ENCODE results near the gene CACNA1I.

CACNA1I gene

DNA sequence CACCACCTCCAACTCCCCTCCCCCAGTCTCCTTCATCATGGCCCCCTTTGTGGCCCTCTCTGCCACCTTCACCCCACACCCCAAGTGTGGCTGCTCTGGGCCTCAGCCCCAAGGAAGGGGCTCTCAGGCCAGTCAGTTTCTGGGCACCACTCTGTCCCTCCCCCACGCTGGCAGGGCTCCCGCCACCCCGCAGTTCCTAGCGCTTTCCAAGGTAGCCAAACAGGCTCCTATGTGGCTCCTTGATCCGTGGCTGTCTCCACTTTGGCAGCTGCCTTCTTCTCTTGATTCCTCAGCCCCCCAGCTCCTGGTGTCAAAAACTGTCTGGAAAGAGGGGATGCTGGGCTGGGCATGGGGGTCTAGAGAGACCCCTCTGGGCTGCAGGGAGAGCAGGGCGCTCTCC, 10.4 kb upstream of the CACNA1I start:
- TF ChIP-seq, protein P1, sequence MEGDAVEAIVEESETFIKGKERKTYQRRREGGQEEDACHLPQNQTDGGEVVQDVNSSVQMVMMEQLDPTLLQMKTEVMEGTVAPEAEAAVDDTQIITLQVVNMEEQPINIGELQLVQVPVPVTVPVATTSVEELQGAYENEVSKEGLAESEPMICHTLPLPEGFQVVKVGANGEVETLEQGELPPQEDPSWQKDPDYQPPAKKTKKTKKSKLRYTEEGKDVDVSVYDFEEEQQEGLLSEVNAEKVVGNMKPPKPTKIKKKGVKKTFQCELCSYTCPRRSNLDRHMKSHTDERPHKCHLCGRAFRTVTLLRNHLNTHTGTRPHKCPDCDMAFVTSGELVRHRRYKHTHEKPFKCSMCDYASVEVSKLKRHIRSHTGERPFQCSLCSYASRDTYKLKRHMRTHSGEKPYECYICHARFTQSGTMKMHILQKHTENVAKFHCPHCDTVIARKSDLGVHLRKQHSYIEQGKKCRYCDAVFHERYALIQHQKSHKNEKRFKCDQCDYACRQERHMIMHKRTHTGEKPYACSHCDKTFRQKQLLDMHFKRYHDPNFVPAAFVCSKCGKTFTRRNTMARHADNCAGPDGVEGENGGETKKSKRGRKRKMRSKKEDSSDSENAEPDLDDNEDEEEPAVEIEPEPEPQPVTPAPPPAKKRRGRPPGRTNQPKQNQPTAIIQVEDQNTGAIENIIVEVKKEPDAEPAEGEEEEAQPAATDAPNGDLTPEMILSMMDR (conservative IDR thresholded peaks at IDR 0.05; ENCODE audit: low read depth, low read length) = no peak
- no peak for DNase-seq (ENCODE audit: low read depth)
- no peak overlapping the region for H3K4me3 ChIP-seq (ENCODE audit: low read length)

DNA sequence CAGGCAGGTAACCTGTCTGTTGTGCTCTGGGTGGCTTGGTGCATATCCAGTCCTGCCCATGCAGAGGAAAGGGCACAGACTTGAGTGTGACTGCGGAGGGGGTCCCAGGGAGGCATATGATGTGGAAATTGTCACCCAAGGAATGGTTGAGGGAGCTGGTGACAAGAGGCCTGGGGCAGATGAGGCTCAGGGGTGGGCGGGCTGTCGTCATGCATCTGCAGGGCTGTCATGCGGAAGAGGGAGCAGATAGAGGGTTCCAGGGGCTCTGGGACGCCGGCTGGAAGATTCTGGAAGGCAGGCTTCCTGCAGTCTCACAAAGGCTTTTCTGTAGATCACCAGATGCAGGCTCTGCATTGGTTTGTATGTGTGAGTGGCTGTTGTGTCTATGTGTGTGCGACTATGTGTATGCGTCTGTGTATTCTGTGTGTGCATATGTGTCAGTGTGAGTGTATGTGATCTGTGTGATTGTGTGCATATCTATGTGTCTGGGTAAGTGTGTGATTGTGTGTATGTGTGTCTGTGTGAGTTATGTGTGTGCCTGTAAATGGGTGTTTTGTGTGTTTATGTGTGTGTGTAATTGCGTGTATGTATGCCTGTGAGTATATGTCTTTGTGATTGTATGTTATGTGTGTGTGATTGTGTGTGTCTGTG, 7.6 kb upstream of the CACNA1I start:
- DNase-seq (ENCODE audit: low read depth) = no peak
- TF ChIP-seq, protein P1 (conservative IDR thresholded peaks at IDR 0.05; ENCODE audit: low read depth, low read length) = no peak
- H3K4me3 ChIP-seq (ENCODE audit: low read length) = no peak overlapping the region

DNA sequence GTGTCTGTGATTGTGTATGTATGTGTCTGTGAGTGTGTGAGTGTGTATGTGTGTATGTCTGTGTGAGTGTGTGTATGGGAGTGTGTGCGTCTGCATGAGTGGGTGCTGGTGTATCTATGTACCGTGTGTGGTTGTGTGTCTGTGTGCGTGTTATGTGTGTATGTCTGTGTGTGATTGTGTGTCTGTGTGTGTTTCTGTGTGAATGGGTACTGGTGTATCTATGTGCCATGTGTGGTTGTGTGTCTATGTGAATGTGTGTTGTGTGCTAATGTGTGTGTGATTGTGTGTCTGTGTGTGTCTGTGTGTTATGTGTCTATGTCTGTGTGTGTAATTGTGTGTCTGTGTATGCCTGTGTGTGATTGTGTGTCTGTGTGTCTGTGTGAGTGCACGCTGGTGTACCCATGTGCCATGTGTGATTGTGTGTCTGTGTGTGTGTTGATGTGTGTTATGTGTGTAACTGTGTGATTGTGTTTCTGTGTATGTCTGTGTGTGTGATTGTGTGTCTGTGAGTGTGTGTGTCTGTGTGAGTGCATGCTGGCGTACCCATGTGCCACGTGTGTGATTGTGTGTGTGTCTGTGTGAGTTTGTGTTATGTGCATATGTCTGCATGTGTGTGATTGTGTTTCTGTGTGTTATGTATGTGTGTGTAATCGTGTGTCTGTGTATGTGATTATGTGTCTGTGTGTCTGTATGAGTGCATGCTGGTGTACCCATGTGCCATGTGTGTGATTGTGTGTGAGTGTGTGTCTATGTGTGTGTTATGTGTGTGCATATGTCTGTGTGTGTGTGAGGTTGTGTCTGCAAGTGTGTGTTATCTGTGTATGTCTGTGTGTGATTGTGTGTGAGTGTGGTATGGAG, 6.8 kb upstream of the CACNA1I start:
- no peak overlapping the region for H3K4me3 ChIP-seq (ENCODE audit: low read length)
- DNase-seq (ENCODE audit: low read depth) = no peak
- TF ChIP-seq, protein P1 (conservative IDR thresholded peaks at IDR 0.05; ENCODE audit: low read depth, low read length) = no peak

DNA sequence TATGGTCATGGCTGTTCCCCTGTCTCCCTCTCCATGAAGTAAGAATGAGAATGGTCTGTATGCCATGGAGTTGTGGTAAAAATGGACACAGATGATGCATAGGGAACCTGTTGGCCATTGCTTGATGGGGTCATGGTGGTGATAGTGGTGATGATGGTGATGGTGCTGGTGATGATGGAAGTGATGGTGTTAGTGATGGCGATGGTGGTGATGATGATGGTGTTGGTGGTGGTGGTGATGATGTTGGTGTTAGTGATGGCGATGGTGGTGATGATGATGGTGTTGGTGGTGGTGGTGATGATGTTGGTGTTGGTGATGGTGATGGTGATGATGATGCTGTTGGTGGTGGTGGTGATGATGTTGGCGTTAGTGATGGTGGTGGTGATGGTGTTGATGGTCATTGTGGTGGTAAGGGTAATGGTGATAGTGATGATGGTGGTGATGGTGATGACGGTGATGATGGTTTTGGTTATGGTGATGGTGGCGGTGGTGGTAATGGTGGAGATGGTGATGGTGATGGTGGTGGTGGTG, 5.1 kb upstream of the CACNA1I start:
- TF ChIP-seq, protein P1 (conservative IDR thresholded peaks at IDR 0.05; ENCODE audit: low read depth, low read length) = no peak
- no peak overlapping the region for H3K4me3 ChIP-seq (ENCODE audit: low read length)
- DNase-seq (ENCODE audit: low read depth) = no peak

DNA sequence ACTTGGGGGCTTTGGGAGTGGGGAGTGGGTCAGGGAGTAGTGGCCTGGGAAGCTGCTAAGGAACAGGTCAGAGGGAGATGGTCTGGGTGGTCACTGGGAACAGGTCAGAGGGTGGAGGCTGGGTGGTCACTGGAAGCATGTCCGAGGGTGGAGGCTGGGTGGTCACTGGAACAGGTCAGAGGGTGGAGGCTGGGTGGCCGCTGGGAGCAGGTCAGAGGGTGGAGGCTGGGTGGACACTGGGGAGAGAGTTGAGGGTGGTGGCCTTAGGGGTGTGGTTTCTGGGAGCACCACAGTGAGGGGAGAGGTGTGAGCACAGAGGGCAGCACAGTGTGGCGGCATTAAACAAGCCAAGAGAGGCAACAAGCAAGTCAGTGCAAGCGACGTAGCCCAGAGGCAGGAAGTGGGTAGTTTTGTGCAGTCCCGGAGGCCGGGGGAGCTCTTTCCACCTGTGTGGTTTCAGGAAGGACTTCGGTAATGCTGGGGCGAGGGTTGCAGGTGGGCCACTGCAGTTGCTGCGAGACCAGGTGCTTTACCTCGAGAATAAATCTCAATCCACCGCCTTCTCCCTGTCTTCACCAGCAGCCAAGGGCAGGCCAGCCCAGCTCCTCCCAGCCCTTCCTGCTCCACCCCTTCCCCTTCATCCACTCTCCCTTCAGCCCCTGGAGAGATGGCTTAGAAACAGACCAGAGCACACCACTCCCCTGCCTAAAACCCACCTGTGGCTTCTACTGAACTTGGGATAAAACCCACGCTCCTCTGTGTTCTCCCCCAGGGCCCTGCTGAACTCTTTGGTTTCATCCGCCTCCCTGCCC, 3.2 kb upstream of the CACNA1I start:
- no peak overlapping the region for H3K4me3 ChIP-seq (ENCODE audit: low read length)
- DNase-seq (ENCODE audit: low read depth) = no peak
- TF ChIP-seq, protein P1 (conservative IDR thresholded peaks at IDR 0.05; ENCODE audit: low read depth, low read length) = no peak

DNA sequence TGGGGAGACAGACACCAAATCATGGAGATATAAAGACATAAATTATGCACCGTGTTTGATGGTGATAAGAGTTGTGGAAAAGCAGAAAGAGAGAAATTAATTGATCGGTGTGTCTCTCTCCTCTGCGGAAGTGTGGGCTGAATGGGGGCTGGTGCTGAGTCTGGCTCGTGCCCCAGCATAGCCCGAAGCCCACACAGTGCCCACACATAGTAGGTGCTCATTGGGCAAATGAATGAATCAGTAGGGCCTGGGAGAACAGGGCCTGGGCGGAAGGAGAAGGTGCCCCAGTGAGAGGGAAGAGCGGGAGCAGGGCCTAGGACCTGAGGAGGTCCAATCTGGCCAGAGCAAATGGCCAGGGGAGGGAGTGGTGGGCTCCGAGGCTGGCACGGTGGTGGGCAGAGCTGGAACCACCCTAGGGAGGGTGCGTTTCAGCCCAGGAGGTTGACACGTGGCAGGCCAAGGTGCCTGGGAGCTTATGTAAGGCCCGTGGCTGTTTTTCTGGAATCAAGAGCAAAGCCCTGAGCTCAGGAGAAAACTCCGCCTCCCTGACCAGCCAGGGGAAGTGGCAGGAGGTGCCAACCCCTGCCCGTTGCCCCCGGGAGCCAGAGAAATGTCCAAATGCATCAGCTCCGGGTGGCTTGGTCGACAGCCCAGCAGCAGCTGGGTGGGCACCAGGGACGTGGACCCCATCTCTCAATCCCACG, 2.1 kb upstream of the CACNA1I start:
- H3K4me3 ChIP-seq (ENCODE audit: low read length) = no peak overlapping the region
- TF ChIP-seq, protein P1 (conservative IDR thresholded peaks at IDR 0.05; ENCODE audit: low read depth, low read length) = no peak
- no peak for DNase-seq (ENCODE audit: low read depth)

Data from retinal pigment epithelial cell (primary cell).